HCT116 (cell line): ENCODE measurements around the gene ATAD3C. TPM values are rescaled to one million over a fixed set of nuclear protein-coding genes. Genes with fewer than 3 reads are reported as not detected.

Experiments
- ATAC-seq: fragments of 200-7000 bp; cut with Tn5 transposase; 2 replicates; pipeline ENCODE4 v1.9.1; 2020; ENCODE audit warnings: mild to moderate bottlenecking, moderate library complexity
- BruUV-seq: library from RNA; stranded (reverse); fragments of 400-500 nt; replicated peaks from 2 replicates; lab custom pipeline; 2021; lab: Mats Ljungman, UMichigan
- CTCF ChIA-PET: fragments of 300-600 bp; sonication (Branson Sonifier 250); formaldehyde crosslinking; loops from one replicate; lab custom pipeline; 2021; ENCODE audit warnings: antibody characterized with exemption; lab: Charles Lee
- POLR2A ChIA-PET: fragments of 300-600, 350-600 bp; sonication (Branson Sonifier 250); formaldehyde crosslinking; loops from one replicate; lab custom pipeline; 2021; ENCODE audit warnings: antibody characterized with exemption; lab: Charles Lee
- RAD21 ChIA-PET, 2 experiments: fragments of 300-600 bp; sonication (Branson Sonifier 250); formaldehyde crosslinking; loops; one replicate each; lab custom pipeline; 2023; ENCODE audit warnings: low total read pairs in 2 of 2; ENCODE audit not compliant: uncharacterized antibody in 2 of 2, unreplicated experiment in 2 of 2, low non-redundant PET in 1 of 2; lab: Charles Lee
- DNase-seq: peaks from one replicate; pipeline ENCODE4 v3.0.0-alpha.2; 2010; ENCODE audit warnings: low read depth, low spot score
- H2AFZ ChIP-seq: fragments of 200-600 bp; shearing (Covaris generic), sonication (generic); 2 replicates; pipeline ENCODE4 v1.6.1; 2017; ENCODE audit warnings: low read depth, mixed run types, mixed read lengths, antibody characterized with exemption, low read length; ENCODE audit not compliant: poor library complexity, severe bottlenecking
- H3K27ac ChIP-seq: 2 replicates; pipeline ENCODE4 v1.5.1; 2012; ENCODE audit warnings: low read depth, low read length
- H3K27me3 ChIP-seq: fragments of 200-600 bp; sonication (generic); 2 replicates; pipeline ENCODE4 v1.6.1; 2016; ENCODE audit warnings: mixed run types, low read length, mixed read lengths; ENCODE audit not compliant: insufficient read depth
- H3K36me3 ChIP-seq, 2 experiments: fragments of 200-500 bp in 1 of 2; fragments of 200-600 bp in 1 of 2; sonication (Bioruptor generic) in 1 of 2; sonication (generic) in 1 of 2; 2 replicates each; pipeline versions ENCODE4 v1.5.1 to v1.6.1; 2014 to 2016; ENCODE audit warnings: low read length in 2 of 2, inconsistent platforms in 1 of 2, mixed read lengths in 1 of 2, mixed run types in 1 of 2; ENCODE audit not compliant: insufficient read depth in 2 of 2, control insufficient read depth in 1 of 2
- H3K4me1 ChIP-seq, 2 experiments: fragments of 200-600 bp in 1 of 2; sonication (generic) in 1 of 2; 2 replicates each; pipeline versions ENCODE4 v1.5.1 to v1.6.1; 2012 to 2017; ENCODE audit warnings: low read length in 2 of 2, inconsistent platforms in 1 of 2, mild to moderate bottlenecking in 1 of 2, mixed read lengths in 1 of 2, mixed run types in 1 of 2, moderate library complexity in 1 of 2; ENCODE audit not compliant: insufficient read depth in 2 of 2, control insufficient read depth in 1 of 2
- H3K4me2 ChIP-seq: fragments of 200-600 bp; sonication (generic); 2 replicates; pipeline ENCODE4 v1.6.1; 2017; ENCODE audit warnings: mixed run types, low read length, mixed read lengths
- H3K4me3 ChIP-seq, 2 experiments: fragments of 200-600 bp in 1 of 2; sonication (generic) in 1 of 2; replicated peaks in 1 of 2; 2 replicates each; pipeline ENCODE4 v1.5.1; 2011 to 2016; ENCODE audit warnings: low read length in 2 of 2, control low read depth in 1 of 2, low read depth in 1 of 2, mild to moderate bottlenecking in 1 of 2, mixed read lengths in 1 of 2, mixed run types in 1 of 2
- H3K79me2 ChIP-seq: fragments of 200-600 bp; sonication (generic); 2 replicates; pipeline ENCODE4 v1.6.1; 2017; ENCODE audit warnings: mild to moderate bottlenecking, mixed run types, low read length, moderate library complexity, mixed read lengths; ENCODE audit not compliant: insufficient read depth
- H3K9ac ChIP-seq: fragments of 200-600 bp; sonication (generic); 2 replicates; pipeline ENCODE4 v1.6.1; 2016; ENCODE audit warnings: low read length, mixed read lengths
- H3K9me2 ChIP-seq: fragments of 200-600 bp; sonication (generic), shearing (Covaris generic); 2 replicates; pipeline ENCODE4 v1.6.1; 2017; ENCODE audit warnings: mixed run types, mild to moderate bottlenecking, moderate library complexity; ENCODE audit not compliant: insufficient read depth
- H3K9me3 ChIP-seq, 2 experiments: fragments of 200-500 bp in 1 of 2; fragments of 200-600 bp in 1 of 2; sonication (Bioruptor generic) in 1 of 2; sonication (generic) in 1 of 2; 2 replicates each; pipeline ENCODE4 v1.6.1; 2014 to 2017; ENCODE audit warnings: low read length in 2 of 2, mixed read lengths in 2 of 2, inconsistent platforms in 1 of 2, low read depth in 1 of 2, mild to moderate bottlenecking in 1 of 2, mixed run types in 1 of 2, moderate library complexity in 1 of 2; ENCODE audit not compliant: control insufficient read depth in 1 of 2, insufficient read depth in 1 of 2
- H4K20me1 ChIP-seq: fragments of 200-600 bp; sonication (generic), shearing (Covaris generic); 2 replicates; pipeline ENCODE4 v1.6.1; 2017; ENCODE audit warnings: mixed run types, mild to moderate bottlenecking, moderate library complexity; ENCODE audit not compliant: insufficient read depth
- CBX3 ChIP-seq: IDR thresholded peaks from 2 replicates; pipeline ENCODE4 v1.6.1; 2012; ENCODE audit warnings: low read depth
- CEBPB ChIP-seq: IDR thresholded peaks from 2 replicates; pipeline ENCODE4 v1.6.1; 2012; ENCODE audit warnings: low read depth
- EGR1 ChIP-seq: IDR thresholded peaks from 2 replicates; pipeline ENCODE4 v1.6.1; 2012; ENCODE audit warnings: low read depth
- EZH2 ChIP-seq: fragments of 200-600 bp; sonication (generic); IDR thresholded peaks from 2 replicates; pipeline ENCODE4 v1.6.1; 2017; ENCODE audit warnings: antibody characterized with exemption, mixed run types
- EZH2phosphoT487 ChIP-seq: fragments of 200-600 bp; IDR thresholded peaks from 2 replicates; pipeline ENCODE4 v1.6.1; 2018; ENCODE audit warnings: antibody characterized with exemption, borderline replicate concordance
- JUND ChIP-seq: IDR thresholded peaks from 2 replicates; pipeline ENCODE4 v1.6.1; 2012
- POLR2A ChIP-seq: IDR thresholded peaks from 2 replicates; pipeline ENCODE4 v1.7.0; 2011; ENCODE audit warnings: borderline replicate concordance; ENCODE audit not compliant: insufficient read depth, insufficient read length; ENCODE audit errors: extremely low read depth
- RAD21 ChIP-seq: IDR thresholded peaks from 2 replicates; pipeline ENCODE4 v1.6.1; 2012; ENCODE audit warnings: low read depth, mild to moderate bottlenecking
- REST ChIP-seq: IDR thresholded peaks from 2 replicates; pipeline ENCODE4 v1.6.1; 2012; ENCODE audit warnings: low read depth
- SRF ChIP-seq: IDR thresholded peaks from 2 replicates; pipeline ENCODE4 v1.6.1; 2012; ENCODE audit warnings: low read depth
- TCF7L2 ChIP-seq: IDR thresholded peaks from 2 replicates; pipeline ENCODE4 v1.7.0; 2011; ENCODE audit warnings: borderline replicate concordance, inconsistent platforms; ENCODE audit not compliant: insufficient read depth, insufficient read length; ENCODE audit errors: extremely low read depth
- YY1 ChIP-seq: IDR thresholded peaks from 2 replicates; pipeline ENCODE4 v1.6.1; 2011; ENCODE audit warnings: low read length, low read depth, moderate library complexity, mild to moderate bottlenecking; ENCODE audit not compliant: insufficient replicate concordance; ENCODE audit errors: extremely low read depth
- intact Hi-C: fragments of 100-400 bp; cut with micrococcal nuclease; formaldehyde crosslinking; loops from 2 replicates; pipeline ENCODE4 v1.10.0; 2022
- total RNA-seq: library from RNA; stranded (reverse); gene quantifications from one replicate; pipeline ENCODE4 v1.2.1, GENCODE V29; 2021; ENCODE audit not compliant: unreplicated experiment

The ATAD3C gene
- total RNA-seq, 1 experiment from 2014 or later = 0.61 TPM

GRCh38 chr1:1400576-1401456 lies 48.7 kb upstream of the ATAD3C start:
- no TSS peak for BruUV-seq
- Histone ChIP-seq H3K9ac (peak overlapping the region; percentile 97), H3K4me2 (peak overlapping the region; percentile 98), H3K9me3 (no peaks in the 10 kb centered on the region), H3K4me1 (peaks cover 14 to 54% of the 10 kb centered on the region in 2 experiments), H3K36me3 (peaks cover 22 to 49% of the 10 kb centered on the region in 2 experiments), H3K4me3 (peak overlapping the region; percentile 96 to 99), H4K20me1 (peaks cover 5% of the 10 kb centered on the region; the same call in 1 of the 2 replicates), H3K79me2 (peaks cover 83% of the 10 kb centered on the region), H2AFZ (no peak overlapping the region), H3K27me3 (no peaks in the 10 kb centered on the region), H3K27ac (peak overlapping the region; percentile 86), H3K9me2 (no peaks in the 10 kb centered on the region)
- no peak for ATAC-seq
- RAD21 ChIA-PET = no interaction called here
- intact Hi-C loops = no loop called here
- POLR2A ChIA-PET = interaction anchor here (0.5 to 1.0 kb wide), 2 partner anchors 19 to 32 kb away, joined by 3 read pairs; no protein-coding TSS in a partner anchor
- TF ChIP-seq POLR2A (peak; percentile 3), CBX3 (no peak)
- no peak for DNase-seq
- CTCF ChIA-PET = interaction anchor here (1.0 kb wide), 1 partner anchor 26 kb away, joined by 4 read pairs; the partner anchor contains the start of gene AURKAIP1

GRCh38 chr1:1401457-1402010 lies 48.0 kb upstream of the ATAD3C start:
- Histone ChIP-seq H3K4me3 (peak overlapping the region in 1 of 2 experiments; percentile 99; a peak in 2 of 4 replicates), H3K9ac (no peak overlapping the region), H3K27me3 (no peaks in the 10 kb centered on the region), H3K79me2 (peaks cover 84% of the 10 kb centered on the region), H3K4me2 (peak overlapping the region; percentile 98), H3K4me1 (peaks cover 19 to 59% of the 10 kb centered on the region in 2 experiments), H4K20me1 (peaks cover 5% of the 10 kb centered on the region; the same call in 1 of the 2 replicates), H3K9me3 (no peaks in the 10 kb centered on the region), H3K36me3 (peaks cover 22 to 54% of the 10 kb centered on the region in 2 experiments), H2AFZ (no peak overlapping the region), H3K9me2 (no peaks in the 10 kb centered on the region), H3K27ac (peak overlapping the region; percentile 86; the same call in 1 of the 2 replicates)
- ATAC-seq = no peak
- intact Hi-C loops = loop anchor here (2.0 kb wide), 1 partner anchor 39 kb away; no protein-coding TSS in a partner anchor
- DNase-seq = no peak
- ChIA-PET POLR2A (no interaction called here), CTCF (interaction anchor here (1.0 to 1.6 kb wide), 5 partner anchors 13 to 103 kb away, joined by 3 to 9 read pairs (median 4); partner anchors contain the start of gene AURKAIP1), RAD21 (no interaction called here)
- BruUV-seq = no TSS peak
- TF ChIP-seq REST = no peak
- TF ChIP-seq EZH2phosphoT487 = no peak
- no peak for TF ChIP-seq RAD21
- no peak for TF ChIP-seq EGR1
- TF ChIP-seq YY1 = no peak
- no peak for TF ChIP-seq EZH2
- TF ChIP-seq JUND = no peak
- no peak for TF ChIP-seq SRF
- no peak for TF ChIP-seq CEBPB
- no peak for TF ChIP-seq TCF7L2
